ENCODE results near the gene SIX3.

Gene SIX3

GRCh38 chr2:44959855-44960254 lies 18.4 kb downstream of the SIX3 start:
- no peak for DNase-seq

- no peak for DNase-seq
Observed at GRCh38 chr2:44960871-44961270, 19.4 kb downstream of the SIX3 start.

- no peak for DNase-seq
Observed at GRCh38 chr2:44962176-44962695, 20.7 kb downstream of the SIX3 start.

DNA sequence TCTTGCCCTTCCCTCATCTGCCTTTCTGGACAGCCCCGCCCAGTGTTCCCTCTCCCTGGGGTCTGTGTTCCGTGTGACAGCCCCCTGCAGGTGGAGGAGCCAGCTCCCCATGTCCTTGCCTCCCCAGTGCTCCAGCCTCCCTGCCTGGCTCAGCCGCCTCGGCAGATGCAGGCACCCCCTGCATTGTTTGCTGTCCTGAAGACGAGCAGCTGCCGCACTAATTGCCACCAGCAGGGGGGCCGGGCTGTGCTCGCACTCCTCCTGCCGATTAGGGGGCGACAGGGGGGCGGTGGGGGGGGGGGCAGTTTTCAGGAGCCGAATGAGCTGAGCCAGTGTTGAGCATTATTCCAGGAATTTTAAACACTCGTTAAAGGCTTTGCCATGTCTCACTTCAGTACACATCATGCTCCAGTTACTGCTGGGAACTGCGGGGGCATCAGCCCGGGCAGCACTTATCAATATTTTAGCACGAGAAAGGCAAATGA lies 23.3 kb downstream of the SIX3 start:
- no peak for DNase-seq

DNA sequence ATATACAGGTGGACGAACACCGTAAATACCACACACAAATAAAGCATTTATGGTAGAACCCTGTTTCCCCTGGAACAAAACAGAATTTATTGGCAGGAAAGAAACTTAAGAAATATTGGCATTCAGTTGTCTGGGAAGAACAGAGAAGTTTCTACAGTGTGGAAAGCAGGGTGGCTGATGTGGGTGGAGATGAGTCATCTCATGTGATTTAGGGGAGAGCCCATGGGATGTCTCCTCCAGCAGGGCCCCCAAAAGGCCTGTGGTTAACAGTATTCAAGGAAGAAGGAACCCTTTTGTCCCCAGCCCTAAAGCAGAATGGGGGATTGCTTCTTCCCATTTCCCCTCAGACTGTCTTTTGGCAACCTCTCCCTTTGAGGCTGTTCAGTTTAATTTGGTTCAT lies 24.2 kb downstream of the SIX3 start:
- no peak for DNase-seq

DNA sequence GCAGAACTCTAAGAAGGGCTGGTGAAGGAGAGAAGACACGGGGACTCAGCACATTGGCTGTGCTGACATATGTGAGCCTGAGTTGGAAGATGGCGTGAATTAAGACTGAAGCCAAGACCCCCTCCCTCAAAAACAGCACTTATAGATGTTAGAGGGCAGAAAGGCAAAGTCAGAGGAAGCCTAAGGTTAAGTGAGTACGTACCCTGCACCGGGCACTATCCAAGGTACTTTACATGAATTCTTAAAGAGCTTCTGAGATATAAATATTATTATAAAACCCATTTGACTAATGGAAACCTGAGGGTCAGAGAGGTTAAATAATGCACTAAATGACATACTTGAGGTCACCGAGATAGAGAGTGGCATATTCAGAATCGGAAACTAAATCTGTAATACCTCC lies 25.6 kb downstream of the SIX3 start:
- no peak for DNase-seq

GRCh38 chr2:44967727-44968432 lies 26.4 kb downstream of the SIX3 start:
- DNase-seq: no peak

- no peak for DNase-seq
Observed at GRCh38 chr2:44969936-44970335, 28.4 kb downstream of the SIX3 start.

GRCh38 chr2:44970846-44971450 lies 29.4 kb downstream of the SIX3 start:
- DNase-seq: no peak

DNA sequence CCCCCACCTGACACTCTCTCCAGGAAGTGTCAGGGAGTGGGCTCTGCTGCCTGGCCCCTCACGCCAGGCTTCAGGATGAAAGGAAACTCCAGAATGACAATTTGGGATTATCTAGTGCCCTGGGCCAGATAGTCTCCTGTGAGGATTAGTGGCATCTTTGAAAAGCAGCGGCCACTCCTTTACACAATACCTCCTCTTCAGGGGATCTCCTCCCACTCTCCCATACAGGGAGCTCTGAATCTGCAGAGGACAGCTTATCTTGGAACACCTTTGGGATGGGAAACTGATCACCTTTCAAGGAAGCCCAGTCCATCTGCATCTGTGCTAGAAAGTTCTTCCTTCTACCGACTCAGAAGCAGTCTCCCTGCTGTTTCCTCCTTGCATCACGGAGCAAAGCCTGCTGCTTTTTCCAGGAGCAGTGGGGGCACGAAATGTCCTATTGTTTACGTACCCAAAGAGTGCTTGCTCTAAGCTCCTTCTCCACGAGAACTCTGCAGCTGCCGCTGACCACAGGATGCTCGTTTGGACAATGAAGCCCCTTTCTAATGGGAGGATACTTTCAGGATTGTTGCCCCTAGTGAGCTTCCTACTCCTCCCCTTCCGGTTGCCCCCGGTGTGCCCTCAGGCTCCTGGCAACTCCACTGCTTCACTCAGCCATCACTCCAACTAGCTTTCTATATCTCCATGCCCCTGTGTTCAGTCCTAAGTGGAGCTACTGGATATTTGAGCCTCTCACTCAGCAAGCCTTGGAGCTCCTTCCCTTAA lies 31.5 kb downstream of the SIX3 start:
- DNase-seq: no peak

GRCh38 chr2:44974064-44974715 lies 32.7 kb downstream of the SIX3 start:
- no peak for DNase-seq

GRCh38 chr2:44975571-44976450 lies 34.3 kb downstream of the SIX3 start:
- DNase-seq: no peak

DNA sequence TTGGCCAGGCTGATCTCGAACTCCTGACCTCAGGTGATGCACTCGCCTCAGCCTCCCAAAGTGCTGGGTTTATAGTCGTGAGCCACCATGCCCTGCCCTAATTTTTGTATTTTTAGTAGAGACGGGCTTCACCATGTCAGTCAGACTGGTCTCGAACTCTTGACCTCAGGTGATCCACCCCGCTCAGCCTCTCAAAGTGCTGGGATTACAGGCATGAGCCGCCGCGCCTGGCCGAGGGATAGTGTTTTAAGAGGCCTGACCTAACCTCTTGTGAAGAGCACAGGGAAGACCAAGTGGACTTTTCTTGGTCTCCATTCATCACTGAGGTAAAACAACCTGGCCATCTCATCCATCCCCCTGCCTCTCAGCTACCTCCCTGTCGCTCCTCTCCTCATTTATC lies 38.1 kb downstream of the SIX3 start:
- no peak for DNase-seq

GRCh38 chr2:44980751-44981713 lies 39.5 kb downstream of the SIX3 start:
- DNase-seq: no peak

GRCh38 chr2:44981714-44982108 lies 40.2 kb downstream of the SIX3 start:
- no peak for DNase-seq

DNA sequence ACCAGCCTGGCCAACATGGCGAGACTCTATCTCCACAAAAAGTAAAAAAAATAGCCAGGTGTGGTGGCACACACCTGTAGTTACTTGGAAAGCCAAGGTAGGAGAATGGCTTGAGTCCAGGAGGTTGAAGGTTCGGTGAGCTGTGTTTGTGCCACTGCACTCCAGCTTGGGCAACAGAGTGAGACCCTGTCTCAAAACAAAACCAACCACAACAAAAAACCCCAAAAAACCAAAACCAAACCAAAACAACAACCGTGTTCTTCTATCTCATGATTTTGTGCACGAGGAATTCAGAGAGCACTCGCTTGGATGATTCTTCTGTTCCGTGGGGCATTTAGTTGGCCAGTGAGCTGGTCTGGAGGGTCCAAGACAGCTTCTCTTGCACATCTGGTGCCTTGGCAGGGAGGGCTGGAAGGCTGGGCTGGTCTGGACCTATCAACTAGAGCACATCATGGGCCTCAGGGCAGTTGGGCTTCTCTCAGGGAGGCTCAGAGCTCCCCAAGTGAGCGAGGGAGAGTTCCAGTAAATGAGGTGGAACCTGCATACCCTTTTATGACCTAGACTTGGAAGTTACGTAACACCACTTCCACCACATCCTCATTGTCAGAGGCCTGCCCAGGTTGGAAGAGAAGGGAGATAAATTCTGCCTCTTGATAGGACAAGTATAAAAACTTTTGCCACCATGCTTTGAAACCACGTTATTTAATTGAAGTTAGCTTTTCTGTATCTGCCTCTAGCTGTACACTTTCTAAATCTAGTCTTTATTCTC lies 42.5 kb downstream of the SIX3 start:
- no peak for DNase-seq

GRCh38 chr2:44989176-44989575 lies 47.7 kb downstream of the SIX3 start:
- DNase-seq: no peak

GRCh38 chr2:44994377-44994776 lies 52.9 kb downstream of the SIX3 start:
- no peak for DNase-seq

Measured in SIG-M5 (cell line).